HG02763 (cell line): ENCODE data around the gene PEX7.
"Not testable (repeated sequence)": the region's sequence is repeated elsewhere in the genome, so short reads cannot be mapped to it uniquely, and the experiment has no call there.

ENCODE experiments used
- ATAC-seq: cut with Tn5 transposase; IDR thresholded peaks from one replicate; pipeline ENCODE4 v1.9.1; 2021; ENCODE audit warnings: mild to moderate bottlenecking, moderate library complexity; ENCODE audit not compliant: unreplicated experiment

Gene PEX7

GRCh38 chr6:136790411-136791295, 31.7 kb upstream of the PEX7 start:
- no peak for ATAC-seq

- peak; percentile 35 for ATAC-seq
Measured at GRCh38 chr6:136791296-136792094, 30.9 kb upstream of the PEX7 start.

- ATAC-seq: no peak
Measured at GRCh38 chr6:136792095-136792409, 30.3 kb upstream of the PEX7 start.

- ATAC-seq: peak; percentile 61
Measured at GRCh38 chr6:136792410-136793262, 29.8 kb upstream of the PEX7 start, which contains the start of gene MAP3K5. Gene MAP3K5 (minus strand): TSS chr6:136792477. CDS start chr6:136792157, 320 bp downstream.

- no peak for ATAC-seq
Measured at GRCh38 chr6:136793363-136793762, 29.0 kb upstream of the PEX7 start.

GRCh38 chr6:136795386-136795785, 27.0 kb upstream of the PEX7 start:
- no peak for ATAC-seq

- ATAC-seq: no peak
Measured at GRCh38 chr6:136795996-136796395, 26.4 kb upstream of the PEX7 start.

GRCh38 chr6:136798044-136798443, 24.3 kb upstream of the PEX7 start:
- no peak for ATAC-seq

GRCh38 chr6:136801581-136801980, 20.8 kb upstream of the PEX7 start:
- no peak for ATAC-seq

GRCh38 chr6:136803608-136804007, 18.8 kb upstream of the PEX7 start:
- ATAC-seq: no peak

- ATAC-seq: no peak
Measured at GRCh38 chr6:136809091-136809860, 13.1 kb upstream of the PEX7 start.

- ATAC-seq: no peak
Measured at GRCh38 chr6:136811272-136811671, 11.1 kb upstream of the PEX7 start.

- no peak for ATAC-seq
Measured at GRCh38 chr6:136812174-136812573, 10.2 kb upstream of the PEX7 start.

- ATAC-seq: not testable (repeated sequence)
Measured at GRCh38 chr6:136815608-136816007, 6.8 kb upstream of the PEX7 start.

GRCh38 chr6:136816656-136817055, 5.7 kb upstream of the PEX7 start:
- ATAC-seq: no peak

GRCh38 chr6:136820561-136820960, 1.8 kb upstream of the PEX7 start:
- no peak for ATAC-seq

GRCh38 chr6:136822046-136822375, 381 bp upstream of the PEX7 start:
- peak; percentile 2 for ATAC-seq

GRCh38 chr6:136823128-136823660, 802 bp downstream of the PEX7 start:
- ATAC-seq: no peak

GRCh38 chr6:136826216-136826615, 3.8 kb downstream of the PEX7 start:
- no peak for ATAC-seq

GRCh38 chr6:136831873-136832562, 9.6 kb downstream of the PEX7 start:
- ATAC-seq: no peak
